Stimulated activated CD4-positive, alpha-beta T cell treated with anti-CD3 and anti-CD28 coated beads, Interleukin-1b, Interleukin-23, amount 100 ng/mL, for 1 hour (primary cell): ENCODE data around the gene FSIP2.

Experiments
- DNase-seq, 2 donors: peaks; one replicate each; pipeline ENCODE4 v3.0.0-alpha.2; 2020; ENCODE audit warnings: low read depth in 2 of 2

FSIP2 gene, protein sequence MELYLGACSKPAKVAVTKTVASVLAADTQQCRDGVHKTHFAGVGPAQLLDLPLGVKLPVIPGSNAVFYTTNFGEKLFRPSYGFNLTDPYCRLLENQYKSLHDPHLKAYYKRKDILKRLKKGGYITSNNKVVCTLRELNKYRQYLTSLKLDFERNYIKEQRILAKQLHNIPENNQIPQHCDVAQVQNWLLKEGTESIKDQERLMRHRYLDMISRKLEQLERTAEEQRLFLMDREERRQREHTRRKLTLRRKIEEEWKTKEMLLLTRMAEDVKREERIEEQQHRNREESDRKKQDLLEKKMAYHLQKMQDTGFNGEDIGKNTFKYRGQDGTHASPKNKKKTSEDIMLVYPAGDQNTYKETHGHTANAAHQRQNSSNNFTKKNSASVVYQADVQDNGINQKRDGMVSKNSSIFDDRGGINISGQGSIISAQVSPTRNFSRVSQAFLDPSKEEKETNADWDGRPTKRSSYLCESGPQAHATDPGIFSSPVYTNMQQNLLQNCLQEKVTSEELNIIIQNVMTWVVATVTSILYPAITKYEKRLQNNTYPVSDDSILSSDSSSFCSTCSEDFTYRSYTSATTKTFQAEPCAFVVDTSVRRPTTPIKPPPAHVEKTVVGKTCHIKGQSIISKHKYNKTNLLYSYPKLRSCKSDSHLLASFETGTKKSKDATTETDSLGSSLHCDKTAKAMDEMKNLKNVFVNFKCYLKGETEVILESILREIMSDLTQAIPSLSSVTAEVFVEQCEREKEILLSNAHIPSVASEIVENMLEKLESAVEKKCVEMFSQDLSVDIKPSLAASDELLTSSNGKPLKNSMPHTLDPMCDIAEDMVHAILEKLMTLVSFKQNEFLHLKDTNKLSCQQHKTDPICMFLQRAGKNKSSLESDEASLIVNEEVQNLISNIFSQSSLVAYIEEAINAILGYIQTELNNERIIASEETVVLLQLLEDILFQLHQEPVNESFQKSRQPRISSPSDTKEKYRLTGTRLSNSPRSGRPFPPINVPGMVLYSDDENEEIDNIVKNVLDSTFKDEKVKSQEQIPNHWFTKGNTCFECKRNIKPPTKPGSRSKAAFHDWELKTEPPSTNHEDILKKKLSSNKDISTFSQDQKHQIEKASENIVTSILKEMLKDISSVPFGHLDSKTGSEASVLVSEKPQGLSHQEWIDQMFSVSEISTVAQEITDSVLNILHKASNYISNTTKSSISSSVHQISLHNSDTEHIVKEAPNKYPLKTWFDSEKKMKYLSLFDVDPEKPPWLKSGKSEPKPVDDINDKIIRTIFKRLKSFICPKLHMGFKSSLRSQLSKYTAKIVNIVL (N-terminal part only)

DNA sequence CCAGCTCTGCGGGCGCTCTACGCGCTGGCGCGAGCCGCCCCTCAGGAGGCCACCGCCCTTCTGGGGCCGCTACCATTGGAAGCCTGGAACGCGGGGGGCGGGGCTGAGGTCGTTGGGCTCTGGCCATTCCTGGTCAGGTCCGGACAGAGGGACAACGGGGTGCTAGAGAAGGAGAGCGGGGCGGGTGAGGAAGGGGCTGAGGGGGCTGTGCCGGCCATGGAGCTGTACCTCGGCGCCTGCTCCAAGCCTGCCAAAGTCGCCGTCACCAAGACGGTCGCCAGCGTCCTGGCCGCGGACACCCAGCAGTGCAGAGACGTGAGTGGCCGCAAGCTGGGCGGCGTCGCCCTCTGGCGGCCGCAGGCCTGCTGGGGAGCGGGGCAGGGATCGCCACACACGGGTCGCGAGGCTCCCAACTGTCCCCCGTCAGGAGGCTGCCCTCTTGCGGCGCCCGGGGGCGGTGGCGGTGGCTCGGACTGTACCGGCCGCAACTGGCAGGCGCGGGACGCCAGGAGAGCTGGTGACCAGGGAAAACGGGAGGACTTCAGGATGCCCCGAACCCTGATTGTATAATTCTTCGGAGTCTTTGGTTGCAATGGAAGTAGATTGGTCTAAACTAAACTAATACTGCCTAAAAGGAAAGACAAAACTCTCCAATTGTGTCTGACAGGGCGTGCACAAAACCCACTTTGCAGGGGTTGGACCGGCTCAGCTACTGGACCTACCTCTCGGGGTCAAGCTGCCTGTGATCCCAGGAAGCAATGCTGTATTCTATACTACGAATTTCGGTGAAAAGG, at the start of gene FSIP2:
TSS of gene FSIP2 (plus strand) at position 126 of the 794 bp plus-strand sequence. CDS start at position 217, 91 bp downstream.
- DNase-seq = no peak

DNA sequence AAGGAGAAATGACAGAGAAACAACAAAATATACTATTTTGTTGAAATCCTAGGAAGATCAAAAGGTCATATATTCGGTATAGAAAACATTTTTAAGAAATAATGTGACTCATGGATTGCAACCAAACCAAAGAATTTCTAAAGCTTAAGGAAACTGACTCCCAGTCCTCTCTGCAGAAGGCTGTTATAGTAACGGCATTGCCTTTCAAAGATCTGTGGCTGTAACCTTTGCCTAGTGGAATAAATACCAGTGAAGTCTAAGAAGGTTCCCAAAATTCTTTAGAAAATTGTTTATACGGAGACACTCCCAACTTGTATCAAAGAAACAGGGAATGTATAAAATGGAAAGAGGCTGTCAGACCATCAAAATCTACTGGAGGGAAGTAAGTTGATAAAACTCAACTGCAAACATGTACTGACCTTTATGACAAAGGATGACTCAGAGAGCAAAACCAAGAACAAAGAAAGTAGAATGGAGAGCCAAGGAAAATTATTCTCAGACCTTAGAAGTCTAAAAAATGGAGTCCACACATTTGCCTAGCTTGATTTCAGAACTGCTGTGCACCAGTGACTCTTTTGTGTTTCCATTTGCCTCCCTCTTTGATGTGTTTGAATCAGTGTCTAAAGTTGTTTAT, 48.6 kb upstream of the FSIP2 start:
- no peak for DNase-seq

DNA sequence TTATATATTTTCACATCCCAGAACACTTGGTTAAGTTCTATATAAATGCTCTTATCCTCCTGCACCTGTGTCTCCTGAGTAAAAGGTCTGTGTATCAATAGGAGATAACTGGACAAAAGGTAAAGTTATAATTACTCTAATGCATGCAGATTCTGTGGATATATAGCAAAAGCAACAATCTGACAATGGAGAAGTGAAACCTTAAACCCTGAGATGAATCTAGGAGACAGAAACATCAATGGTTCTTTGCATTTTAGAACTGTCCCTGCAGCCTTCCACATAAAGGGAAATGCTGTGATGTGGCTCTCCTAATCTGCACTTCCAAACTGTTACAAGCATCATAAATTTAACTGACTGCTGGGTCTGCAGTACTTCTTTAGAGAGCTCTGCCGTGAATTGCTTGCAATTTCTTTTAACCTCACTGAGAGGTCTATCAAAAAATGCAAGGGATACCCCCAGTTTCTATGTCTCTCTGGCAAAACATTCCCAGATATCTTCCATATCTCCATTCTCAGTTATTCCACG, 42.8 kb upstream of the FSIP2 start:
- DNase-seq = no peak

DNA sequence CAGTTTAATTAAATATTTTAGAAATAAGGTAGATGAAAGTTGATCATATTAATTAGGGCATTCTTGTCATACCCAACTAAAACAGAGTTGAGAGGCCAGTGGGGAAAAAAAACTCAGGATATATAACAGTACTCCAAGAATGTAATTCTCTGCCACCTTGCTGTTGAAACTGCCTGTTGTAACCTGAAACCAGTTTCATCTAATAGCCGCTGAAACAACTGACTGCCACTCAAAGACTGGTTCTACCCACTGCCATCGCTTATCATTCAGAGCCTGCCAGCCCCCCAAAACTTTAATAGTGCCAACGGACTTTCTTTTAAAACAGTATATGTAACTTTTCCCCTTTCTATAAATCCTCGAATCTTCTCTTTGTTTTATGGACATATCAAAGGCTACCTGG, 37.7 kb upstream of the FSIP2 start:
- no peak for DNase-seq

DNA sequence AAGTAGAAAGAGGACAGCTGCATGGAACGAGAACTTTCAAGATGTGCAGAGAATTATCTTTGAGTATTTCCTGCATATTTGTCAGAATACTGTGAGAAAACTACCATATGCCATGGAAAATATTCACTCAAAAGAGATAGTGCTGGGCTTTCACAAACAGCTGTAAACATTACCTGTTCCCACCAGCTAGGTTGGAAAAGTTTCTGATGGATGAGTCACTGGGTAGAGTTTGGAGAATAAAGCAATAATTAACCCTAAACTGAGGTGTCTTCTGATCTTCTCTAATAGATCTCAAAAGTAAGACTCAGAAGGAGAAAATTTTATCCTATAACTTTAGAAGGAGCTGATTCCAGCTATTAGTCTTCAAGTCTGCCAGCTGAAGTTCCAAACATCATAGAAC, 3.9 kb upstream of the FSIP2 start:
- no peak for DNase-seq

DNA sequence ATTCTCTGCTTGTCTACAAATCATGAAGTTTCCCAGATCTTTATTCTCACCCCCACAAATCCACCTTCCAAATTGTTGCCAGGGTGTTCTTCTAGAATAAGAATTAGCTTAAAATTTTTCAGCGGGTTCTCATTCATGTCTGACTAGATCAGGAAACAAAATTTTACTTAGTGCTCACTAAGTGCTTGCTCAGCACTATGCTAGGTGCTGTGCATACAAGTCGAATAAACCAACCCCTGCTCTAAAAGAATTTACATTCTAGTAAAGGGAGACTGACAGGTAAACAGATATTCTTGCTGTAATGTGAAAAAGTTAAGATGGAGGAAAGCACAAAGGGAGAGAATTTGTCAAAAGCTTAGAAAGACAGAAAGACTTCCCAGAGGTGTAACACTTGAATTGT, 2.4 kb upstream of the FSIP2 start:
- DNase-seq = no peak

DNA sequence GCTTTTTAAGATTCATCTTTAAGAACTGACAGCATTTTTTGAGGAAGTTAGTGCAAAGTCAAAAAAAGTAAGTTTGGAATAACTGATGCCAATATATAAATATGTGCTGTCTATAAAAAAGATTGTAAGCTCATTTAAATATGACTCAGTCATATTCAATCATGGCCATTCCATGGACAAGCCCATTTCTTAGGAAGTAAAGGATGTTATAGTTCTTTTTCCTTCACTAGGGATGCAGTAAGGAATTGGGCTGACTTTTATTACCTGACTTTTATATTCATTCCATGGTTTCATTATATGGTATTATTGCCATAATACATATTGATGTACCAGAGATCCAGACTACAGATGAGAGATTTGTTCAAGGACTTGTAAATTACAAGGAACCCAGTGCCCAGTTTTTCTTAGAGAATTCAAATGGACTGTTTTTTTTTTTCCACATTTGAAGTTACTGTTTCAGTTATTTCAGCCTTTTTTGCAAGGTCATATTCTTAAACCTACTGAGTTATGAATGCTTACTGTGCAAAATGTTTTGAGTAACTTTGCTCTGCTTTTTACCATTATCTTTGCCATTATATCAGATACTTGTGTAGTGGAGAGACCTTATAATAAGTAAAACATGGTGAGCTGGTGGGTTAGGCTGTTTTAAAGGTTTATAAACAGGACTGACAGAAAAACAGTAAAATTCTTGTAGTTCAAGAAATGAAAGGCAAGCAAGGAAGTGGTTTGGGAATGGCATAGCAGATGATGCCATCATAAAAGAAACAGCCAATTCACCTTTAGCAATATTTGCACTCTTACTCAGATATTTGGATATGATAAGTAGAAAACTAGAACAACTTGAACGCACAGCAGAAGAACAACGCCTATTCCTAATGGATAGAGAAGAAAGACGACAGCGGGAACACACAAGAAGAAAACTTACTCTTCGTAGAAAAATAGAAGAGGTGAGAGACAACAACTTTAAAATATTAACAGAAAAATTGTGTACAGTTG, 7.6 kb downstream of the FSIP2 start:
- no peak for DNase-seq

DNA sequence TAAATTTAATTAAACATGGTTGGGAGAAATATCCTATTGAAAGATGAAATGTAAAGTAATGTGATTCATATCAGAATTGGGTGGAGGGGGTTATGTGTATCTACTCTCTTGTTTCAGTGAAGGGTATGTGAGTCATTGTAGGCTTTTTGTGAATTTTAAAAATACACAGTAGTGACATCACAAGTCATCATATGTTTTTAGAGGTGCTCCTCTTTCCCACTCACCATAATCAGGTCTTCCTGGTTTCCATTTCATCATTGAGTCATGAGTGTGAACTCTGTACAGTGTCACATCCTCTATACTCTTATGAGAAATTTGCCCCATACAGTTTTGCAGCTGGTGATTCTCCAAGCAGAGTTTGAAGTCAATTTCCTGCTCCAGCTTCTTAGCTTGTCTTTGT, 18.8 kb downstream of the FSIP2 start:
- no peak for DNase-seq

DNA sequence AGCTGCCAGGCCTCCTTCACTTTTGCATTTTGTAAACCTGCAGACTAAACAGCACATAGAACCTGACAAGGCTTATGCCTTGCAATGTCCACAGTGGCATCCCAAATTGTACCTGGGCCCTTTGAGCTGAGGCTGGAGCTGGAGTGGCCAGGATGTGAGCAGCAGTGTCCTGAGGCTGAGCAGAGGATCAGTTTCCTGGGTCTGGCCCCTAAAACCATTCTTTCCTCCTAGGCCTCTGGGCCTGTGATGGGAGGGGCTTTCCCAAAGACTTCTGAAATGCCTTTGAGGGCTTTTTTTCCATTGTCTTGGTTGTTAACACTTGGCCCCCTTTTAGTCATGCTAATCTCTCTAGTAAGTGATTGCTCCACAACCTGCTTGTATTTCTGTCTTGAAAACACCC, 32.8 kb downstream of the FSIP2 start:
- no peak for DNase-seq

DNA sequence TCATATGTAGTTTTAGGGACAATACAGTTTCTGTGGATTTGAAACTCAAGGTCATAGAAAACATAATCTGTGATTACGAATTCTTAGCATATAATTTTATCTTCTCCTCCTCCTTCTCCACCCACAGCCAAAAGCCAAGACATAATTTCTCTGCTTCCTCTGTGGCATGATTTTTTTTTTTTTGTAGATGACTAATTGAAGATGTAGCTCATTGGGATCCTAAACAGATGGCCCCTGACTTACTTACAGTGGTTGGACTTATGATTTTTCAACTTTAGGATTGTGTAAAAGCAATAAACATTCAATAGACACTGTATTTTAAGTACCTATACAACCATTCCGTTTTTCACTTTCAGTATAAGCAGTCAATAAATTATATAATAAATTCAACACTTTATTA, 42.3 kb downstream of the FSIP2 start:
- no peak for DNase-seq

DNA sequence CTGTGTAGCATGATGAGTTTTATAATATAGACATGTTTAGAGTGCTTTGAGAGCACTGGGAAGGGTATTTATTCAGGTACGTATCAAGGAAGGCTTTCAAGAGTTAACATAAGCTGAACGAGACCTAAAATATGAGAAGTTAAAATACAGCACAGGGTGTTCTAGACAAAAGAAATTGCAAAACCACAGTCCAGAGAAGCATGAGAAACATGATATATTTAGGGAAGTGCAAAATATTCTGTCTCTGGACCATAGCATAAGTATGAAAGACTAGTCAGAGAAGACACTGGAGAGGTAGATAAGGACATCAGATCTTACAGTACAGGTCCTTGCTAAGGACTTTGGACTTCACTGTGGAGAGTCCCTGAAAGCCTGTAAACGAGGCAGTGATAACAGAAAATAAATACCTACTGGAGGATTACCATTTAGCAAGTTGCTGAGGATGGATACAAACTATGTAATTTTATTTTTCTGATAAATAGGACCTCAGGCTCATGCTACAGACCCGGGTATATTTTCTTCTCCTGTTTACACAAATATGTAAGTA, 43.7 kb downstream of the FSIP2 start:
- DNase-seq = no peak

DNA sequence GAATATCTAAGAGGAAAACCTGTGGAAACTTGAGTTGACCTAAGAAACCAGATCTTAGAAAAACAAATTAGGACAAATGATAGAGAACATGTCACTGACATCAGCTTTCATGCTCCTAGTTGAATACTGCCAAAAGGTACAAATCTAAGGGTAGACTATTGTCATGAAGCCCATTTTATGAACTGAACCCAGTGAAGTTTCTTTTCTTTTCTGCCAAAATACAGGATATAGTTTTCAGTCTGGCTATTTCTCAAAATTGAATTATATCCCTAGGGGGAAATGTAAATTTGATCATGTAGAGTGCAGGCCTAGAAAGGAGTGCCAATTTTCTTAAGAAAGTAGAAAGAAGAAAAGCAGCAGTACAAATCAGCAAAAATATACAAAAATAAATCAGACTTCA, 46.6 kb downstream of the FSIP2 start:
- no peak for DNase-seq

DNA sequence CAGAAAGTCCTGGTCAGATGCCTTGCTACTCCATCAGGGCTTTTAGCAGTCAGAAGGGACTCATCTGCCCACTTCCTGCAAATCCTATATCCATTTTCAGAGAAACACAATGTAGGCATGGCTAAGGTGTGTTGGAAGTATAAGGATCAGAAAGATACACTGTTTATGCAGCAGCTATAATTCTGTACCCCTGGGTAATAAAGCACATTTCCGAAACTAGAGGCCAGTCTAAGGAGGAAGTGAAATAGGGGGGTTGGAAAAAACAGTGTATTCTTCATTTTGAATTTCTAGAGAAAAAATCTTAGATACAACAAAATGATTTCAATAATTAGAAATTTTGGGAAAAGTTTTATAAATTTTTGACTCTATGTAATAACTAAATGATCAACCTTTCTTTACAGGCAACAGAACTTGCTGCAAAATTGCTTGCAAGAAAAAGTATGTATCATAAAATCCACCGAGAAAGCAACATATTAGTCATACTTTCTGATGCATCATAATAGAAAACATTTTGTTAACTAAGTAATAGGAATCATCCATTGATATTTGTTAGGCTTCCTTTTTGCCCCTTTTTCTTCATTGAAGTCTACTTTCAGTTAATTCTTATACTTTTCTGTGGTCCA, 47.4 kb downstream of the FSIP2 start:
- no peak for DNase-seq

DNA sequence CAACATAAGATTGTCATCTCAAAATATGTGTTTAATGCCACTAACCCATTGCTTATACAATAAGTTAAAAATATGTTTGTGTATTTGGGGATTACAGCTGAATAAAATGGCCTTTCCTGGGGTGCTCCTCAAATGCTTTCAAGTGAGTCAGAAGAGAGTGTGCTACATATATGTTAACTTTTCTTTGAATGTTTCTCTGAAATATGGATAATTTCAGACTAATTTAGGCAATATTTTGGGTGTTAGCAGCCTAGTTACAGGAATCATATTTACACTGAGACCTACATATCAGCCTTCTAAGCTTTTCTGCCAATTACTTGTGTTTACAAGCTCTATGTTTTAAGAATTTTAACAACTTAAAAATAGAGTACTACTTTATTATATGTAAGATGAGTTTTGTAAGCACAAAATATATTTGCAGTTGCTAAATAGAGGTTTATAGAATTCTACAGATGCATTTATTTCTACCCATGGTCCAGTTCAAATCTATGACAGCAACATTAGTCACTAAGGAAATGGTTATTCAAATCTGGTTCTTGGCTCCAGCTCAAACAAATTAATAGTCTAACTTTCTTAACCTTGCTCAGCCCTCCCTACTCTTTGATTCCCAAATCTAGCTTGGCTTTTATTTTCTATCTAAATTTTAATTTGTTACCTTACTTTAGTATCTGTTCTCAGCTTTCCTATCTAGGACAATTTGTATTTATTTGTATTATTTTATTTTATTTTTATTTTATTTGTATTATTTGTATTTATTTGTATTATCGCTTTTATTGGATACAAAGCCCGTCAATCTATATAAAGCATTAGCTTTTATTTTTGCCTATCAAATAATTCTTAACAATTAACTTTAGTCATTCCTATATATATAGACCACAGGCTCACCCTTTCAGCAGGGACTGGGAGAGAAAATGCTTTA, 48.9 kb downstream of the FSIP2 start:
- no peak for DNase-seq

DNA sequence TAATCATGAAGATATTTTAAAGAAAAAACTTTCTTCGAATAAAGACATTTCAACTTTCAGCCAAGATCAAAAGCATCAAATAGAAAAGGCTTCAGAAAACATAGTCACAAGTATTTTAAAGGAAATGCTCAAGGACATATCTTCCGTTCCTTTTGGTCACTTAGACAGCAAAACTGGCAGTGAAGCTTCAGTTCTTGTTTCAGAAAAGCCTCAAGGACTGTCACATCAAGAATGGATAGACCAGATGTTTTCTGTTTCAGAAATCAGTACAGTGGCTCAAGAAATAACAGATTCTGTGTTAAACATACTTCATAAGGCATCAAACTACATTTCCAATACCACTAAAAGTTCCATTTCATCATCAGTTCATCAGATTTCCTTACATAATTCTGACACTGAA, 51.8 kb downstream of the FSIP2 start:
- no peak for DNase-seq

DNA sequence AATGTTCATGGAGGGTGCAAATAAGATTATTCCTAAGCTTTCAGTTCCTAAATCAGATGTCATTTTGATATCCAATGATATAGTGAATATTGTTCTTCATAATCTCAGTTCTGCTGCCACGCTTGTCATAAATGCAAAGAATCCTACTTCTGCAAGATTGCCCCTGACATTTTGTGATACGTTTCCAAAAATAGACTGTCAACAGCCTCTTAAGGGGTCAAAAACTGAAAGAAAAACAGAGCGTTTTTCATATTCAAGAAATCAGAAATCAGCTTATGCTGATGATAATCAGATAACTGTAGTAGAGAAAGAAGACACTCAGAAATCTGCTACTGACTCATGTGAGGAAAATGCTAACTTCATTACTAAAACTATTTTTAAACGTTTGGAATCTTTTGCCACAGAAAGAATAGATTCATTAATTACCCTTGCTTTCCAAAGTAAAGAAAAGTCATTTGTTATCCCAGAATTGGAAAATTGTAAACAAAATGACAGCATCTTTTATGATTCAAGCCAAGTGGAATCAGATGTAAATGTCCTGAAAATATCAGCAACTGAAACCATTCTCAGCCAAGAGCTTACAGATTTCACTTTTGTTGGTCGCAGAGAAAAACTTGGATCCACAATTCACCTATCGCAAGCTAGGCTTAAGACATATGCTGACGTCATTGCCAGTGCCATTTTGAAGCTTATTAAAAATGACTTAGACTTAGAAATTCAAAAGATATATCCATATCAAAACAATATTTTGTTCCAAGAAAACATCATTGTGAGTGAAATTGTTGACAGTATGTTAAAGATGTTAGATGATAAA, 55.1 kb downstream of the FSIP2 start:
- no peak for DNase-seq

DNA sequence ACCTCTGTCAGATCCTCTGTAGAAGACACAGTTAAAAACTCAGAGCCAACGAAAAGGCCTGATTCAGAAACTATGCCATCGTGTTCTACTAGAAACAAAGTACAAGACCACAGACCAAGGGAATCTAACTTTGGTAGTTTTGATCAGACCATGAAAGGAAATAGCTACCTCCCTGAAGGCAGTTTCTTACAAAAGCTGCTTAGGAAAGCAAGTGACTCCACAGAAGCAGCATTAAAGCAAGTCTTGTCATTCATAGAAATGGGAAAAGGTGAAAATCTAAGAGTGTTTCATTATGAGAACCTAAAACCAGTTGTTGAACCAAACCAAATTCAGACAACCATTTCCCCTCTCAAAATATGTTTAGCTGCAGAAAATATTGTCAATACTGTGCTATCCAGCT, 58.2 kb downstream of the FSIP2 start:
- DNase-seq = no peak
